ENCODE data around the gene TXNDC2.
A peak's percentile ranks its signal among the peaks of the same experiment; 100 is the strongest.

- peak in 1 of 4 experiments; percentile 13 for TF ChIP-seq CTCF (IDR thresholded peaks at IDR 0.05)
- TF ChIP-seq POLR2AphosphoS5 (IDR thresholded peaks at IDR 0.05): peak; percentile 87
- TF ChIP-seq POLR2A (IDR thresholded peaks at IDR 0.05): peak in 1 of 2 donors; percentile 37
- no peak for TF ChIP-seq EP300 (IDR thresholded peaks at IDR 0.05)
Observed at GRCh38 chr18:9914584-9915290, 29.0 kb downstream of the TXNDC2 start.
